Measurements from ENCODE around the gene AGBL1. TPM values are rescaled to one million over a fixed set of nuclear protein-coding genes. Genes with fewer than 3 reads are reported as not detected.

AGBL1 gene
- total and polyA plus RNA-seq, 2 donors (not counting 1 experiment from before 2014, with no cell fraction given) = not detected

DNA sequence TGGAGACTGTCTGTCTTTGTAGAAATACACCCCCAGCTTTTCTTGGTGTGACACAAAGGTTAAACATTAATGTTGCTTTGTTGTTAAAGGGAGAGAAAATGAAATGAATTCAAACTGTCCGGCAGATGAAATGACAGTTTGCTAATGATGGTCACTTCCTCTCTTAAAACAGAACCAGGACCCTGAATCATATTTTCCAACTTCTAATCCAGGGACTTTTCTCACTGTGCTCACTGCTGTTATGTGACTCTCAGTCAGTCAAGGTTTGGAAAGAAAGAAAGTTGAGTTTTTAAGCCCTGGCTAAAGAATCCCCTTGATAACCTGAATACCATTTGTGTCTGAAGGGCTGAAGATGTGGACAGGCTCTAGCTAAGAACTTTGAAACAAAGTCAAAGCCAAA, 215.8 kb downstream of the AGBL1 start:
- no peak for TF ChIP-seq EZH2 (IDR thresholded peaks at IDR 0.05; ENCODE audit: borderline replicate concordance, insufficient read depth, low read depth, low read length, poor library complexity, severe bottlenecking)
- TF ChIP-seq, protein P1, sequence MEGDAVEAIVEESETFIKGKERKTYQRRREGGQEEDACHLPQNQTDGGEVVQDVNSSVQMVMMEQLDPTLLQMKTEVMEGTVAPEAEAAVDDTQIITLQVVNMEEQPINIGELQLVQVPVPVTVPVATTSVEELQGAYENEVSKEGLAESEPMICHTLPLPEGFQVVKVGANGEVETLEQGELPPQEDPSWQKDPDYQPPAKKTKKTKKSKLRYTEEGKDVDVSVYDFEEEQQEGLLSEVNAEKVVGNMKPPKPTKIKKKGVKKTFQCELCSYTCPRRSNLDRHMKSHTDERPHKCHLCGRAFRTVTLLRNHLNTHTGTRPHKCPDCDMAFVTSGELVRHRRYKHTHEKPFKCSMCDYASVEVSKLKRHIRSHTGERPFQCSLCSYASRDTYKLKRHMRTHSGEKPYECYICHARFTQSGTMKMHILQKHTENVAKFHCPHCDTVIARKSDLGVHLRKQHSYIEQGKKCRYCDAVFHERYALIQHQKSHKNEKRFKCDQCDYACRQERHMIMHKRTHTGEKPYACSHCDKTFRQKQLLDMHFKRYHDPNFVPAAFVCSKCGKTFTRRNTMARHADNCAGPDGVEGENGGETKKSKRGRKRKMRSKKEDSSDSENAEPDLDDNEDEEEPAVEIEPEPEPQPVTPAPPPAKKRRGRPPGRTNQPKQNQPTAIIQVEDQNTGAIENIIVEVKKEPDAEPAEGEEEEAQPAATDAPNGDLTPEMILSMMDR (IDR thresholded peaks at IDR 0.05) = no peak
- Histone ChIP-seq H3K27me3 (replicated peaks in 1 of 4; ENCODE audit: control extremely low read depth in 1 of 4, control insufficient read depth in 3 of 4, insufficient read depth in 4 of 4, low read length in 3 of 4) (no peaks in the 10 kb centered on the region), H3K4me2 (replicated peaks; ENCODE audit: low read depth, low read length, poor library complexity, severe bottlenecking) (no peak overlapping the region), H2AFZ (ENCODE audit: insufficient read depth, low read depth, low read length, poor library complexity, severe bottlenecking) (no peak overlapping the region), H3K27ac (ENCODE audit: low read length in 2 of 2) (no peak overlapping the region), H3K36me3 (replicated peaks in 1 of 2; ENCODE audit: control extremely low read depth in 1 of 2, control insufficient read depth in 1 of 2, extremely low read depth in 1 of 2, insufficient read depth in 2 of 2, low read length in 1 of 2) (no peaks in the 10 kb centered on the region), H3K79me2 (ENCODE audit: control insufficient read depth, insufficient read depth, low read length) (no peaks in the 10 kb centered on the region), H4K20me1 (ENCODE audit: control insufficient read depth, insufficient read depth, low read length, poor library complexity, severe bottlenecking) (no peaks in the 10 kb centered on the region), H3K4me1 (ENCODE audit: control insufficient read depth in 2 of 2, insufficient read depth in 2 of 2, low read length in 2 of 2) (no peaks in the 10 kb centered on the region), H3K9ac (ENCODE audit: low read length) (no peak overlapping the region), H3K9me3 (ENCODE audit: control extremely low read depth in 1 of 3, control insufficient read depth in 2 of 3, insufficient read depth in 1 of 3, low read length in 2 of 3) (no peaks in the 10 kb centered on the region), H3K4me3 (ENCODE audit: control extremely low read depth in 1 of 5, extremely low read depth in 1 of 5, insufficient read depth in 1 of 5, low read depth in 2 of 5, low read length in 4 of 5) (no peak overlapping the region)
- Mint-ChIP-seq H3K27ac (no peak overlapping the region), H3K27me3 (no peaks in the 10 kb centered on the region), H3K4me1 (no peaks in the 10 kb centered on the region), H3K9me3 (ENCODE audit: insufficient read depth) (no peaks in the 10 kb centered on the region), H3K4me3 (no peak overlapping the region)
- no peak for ATAC-seq (ENCODE audit: low read depth)
- ChIA-PET POLR2A (no interaction called here), CTCF (no interaction called here)
- WGBS (ENCODE audit: insufficient coverage) = no CpG with 5 or more reads among the region's 1 CpG
- no peak for DNase-seq
- intact Hi-C loops (cut with micrococcal nuclease) = no loop called here

DNA sequence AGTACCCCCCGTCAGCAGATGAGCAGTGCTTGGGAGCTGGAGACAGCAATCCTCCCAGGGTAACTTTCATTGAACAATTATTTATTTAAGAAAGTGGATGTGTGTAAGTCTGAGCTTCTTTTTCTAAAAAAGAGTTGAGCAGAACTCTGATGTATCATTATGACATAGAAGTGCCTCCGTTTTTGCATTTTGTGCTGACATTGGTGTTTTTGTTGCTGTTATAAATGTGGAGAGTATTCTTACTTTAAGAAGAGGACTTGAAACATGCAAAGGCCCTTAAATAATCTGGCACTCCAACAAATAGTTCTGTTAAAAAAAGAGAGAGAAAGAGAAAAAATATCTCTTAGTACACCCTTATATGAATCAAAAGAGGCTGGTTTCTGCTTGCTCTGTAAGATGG, 217.1 kb downstream of the AGBL1 start:
- DNase-seq (no peak), ATAC-seq (ENCODE audit: low read depth) (no peak)
- H3K27me3 ChIP-seq (replicated peaks in 1 of 4; ENCODE audit: control extremely low read depth in 1 of 4, control insufficient read depth in 3 of 4, insufficient read depth in 4 of 4, low read length in 3 of 4) = no peaks in the 10 kb centered on the region
- H3K27ac Mint-ChIP-seq = no peak overlapping the region
- H4K20me1 ChIP-seq (ENCODE audit: control insufficient read depth, insufficient read depth, low read length, poor library complexity, severe bottlenecking) = no peaks in the 10 kb centered on the region
- H3K4me1 Mint-ChIP-seq = no peaks in the 10 kb centered on the region
- no peak overlapping the region for H3K9ac ChIP-seq (ENCODE audit: low read length)
- CTCF ChIA-PET = no interaction called here
- no peak overlapping the region for H3K27ac ChIP-seq (ENCODE audit: low read length in 2 of 2)
- POLR2A ChIA-PET = no interaction called here
- no peaks in the 10 kb centered on the region for H3K36me3 ChIP-seq (replicated peaks in 1 of 2; ENCODE audit: control extremely low read depth in 1 of 2, control insufficient read depth in 1 of 2, extremely low read depth in 1 of 2, insufficient read depth in 2 of 2, low read length in 1 of 2)
- H3K4me3 ChIP-seq (ENCODE audit: control extremely low read depth in 1 of 5, extremely low read depth in 1 of 5, insufficient read depth in 1 of 5, low read depth in 2 of 5, low read length in 4 of 5) = no peak overlapping the region
- no peak for TF ChIP-seq EZH2 (IDR thresholded peaks at IDR 0.05; ENCODE audit: borderline replicate concordance, insufficient read depth, low read depth, low read length, poor library complexity, severe bottlenecking)
- TF ChIP-seq, protein P1 (IDR thresholded peaks at IDR 0.05) = no peak
- intact Hi-C loops (cut with micrococcal nuclease) = no loop called here
- H3K4me2 ChIP-seq (replicated peaks; ENCODE audit: low read depth, low read length, poor library complexity, severe bottlenecking) = no peak overlapping the region
- 86% methylated on average over 2 of the region's 2 CpGs for WGBS (ENCODE audit: insufficient coverage)
- H3K79me2 ChIP-seq (ENCODE audit: control insufficient read depth, insufficient read depth, low read length) = no peaks in the 10 kb centered on the region
- no peaks in the 10 kb centered on the region for H3K9me3 ChIP-seq (ENCODE audit: control extremely low read depth in 1 of 3, control insufficient read depth in 2 of 3, insufficient read depth in 1 of 3, low read length in 2 of 3)
- no peaks in the 10 kb centered on the region for H3K4me1 ChIP-seq (ENCODE audit: control insufficient read depth in 2 of 2, insufficient read depth in 2 of 2, low read length in 2 of 2)
- no peaks in the 10 kb centered on the region for H3K9me3 Mint-ChIP-seq (ENCODE audit: insufficient read depth)
- H3K27me3 Mint-ChIP-seq = no peaks in the 10 kb centered on the region
- H2AFZ ChIP-seq (ENCODE audit: insufficient read depth, low read depth, low read length, poor library complexity, severe bottlenecking) = no peak overlapping the region
- H3K4me3 Mint-ChIP-seq = no peak overlapping the region

Measured in B cell (primary cell).